Neuronal stem cell (in vitro differentiated cells): Measurements from ENCODE around the gene SART1.

Experiments
- DNase-seq: peaks from one replicate; pipeline ENCODE4 v3.0.0-alpha.2; 2013; ENCODE audit warnings: low spot score
- H2AFZ ChIP-seq: one replicate; pipeline ENCODE4 v1.6.1; 2013; ENCODE audit warnings: mild to moderate bottlenecking, low read length, inconsistent platforms
- H2AK5ac ChIP-seq: 2 replicates; pipeline ENCODE4 v1.6.1; 2013; ENCODE audit warnings: low read depth, mild to moderate bottlenecking, inconsistent platforms, low read length, moderate library complexity, mixed read lengths
- H2BK120ac ChIP-seq: 2 replicates; pipeline ENCODE4 v1.6.1; 2013; ENCODE audit warnings: low read depth, mild to moderate bottlenecking, inconsistent platforms, low read length, moderate library complexity, mixed read lengths
- H2BK12ac ChIP-seq: one replicate; pipeline ENCODE4 v1.6.1; 2013; ENCODE audit warnings: low read length, inconsistent platforms
- H2BK15ac ChIP-seq: 2 replicates; pipeline ENCODE4 v1.6.1; 2013; ENCODE audit warnings: mild to moderate bottlenecking, low read length, inconsistent platforms, mixed read lengths
- H2BK5ac ChIP-seq: one replicate; pipeline ENCODE4 v1.6.1; 2013; ENCODE audit warnings: inconsistent platforms, mild to moderate bottlenecking, low read length, moderate library complexity
- H3K14ac ChIP-seq: one replicate; pipeline ENCODE4 v1.6.1; 2013; ENCODE audit warnings: low read length, inconsistent platforms
- H3K18ac ChIP-seq: 2 replicates; pipeline ENCODE4 v1.6.1; 2013; ENCODE audit warnings: low read length, inconsistent platforms
- H3K23ac ChIP-seq: 2 replicates; pipeline ENCODE4 v1.6.1; 2013; ENCODE audit warnings: low read depth, mild to moderate bottlenecking, mixed read lengths, low read length, inconsistent platforms; ENCODE audit not compliant: poor library complexity
- H3K27ac ChIP-seq: replicated peaks from 3 replicates; pipeline ENCODE4 v1.5.1; 2013; ENCODE audit warnings: low read length, inconsistent platforms
- H3K27me3 ChIP-seq, 3 experiments: 2 replicates each; pipeline ENCODE4 v1.6.1; 2013; ENCODE audit warnings: low read length in 3 of 3, mild to moderate bottlenecking in 2 of 3, inconsistent platforms in 1 of 3, low read depth in 1 of 3, mixed read lengths in 1 of 3, moderate library complexity in 1 of 3; ENCODE audit not compliant: control insufficient read depth in 3 of 3, insufficient read depth in 3 of 3
- H3K36me3 ChIP-seq, 2 donors: replicated peaks in 1 of 2; 2 replicates each; pipeline ENCODE4 v1.6.1; 2013; ENCODE audit warnings: low read length in 2 of 2; ENCODE audit not compliant: control insufficient read depth in 2 of 2, insufficient read depth in 2 of 2
- H3K4ac ChIP-seq: 2 replicates; pipeline ENCODE4 v1.6.1; 2013; ENCODE audit warnings: inconsistent platforms, mild to moderate bottlenecking, low read length, moderate library complexity
- H3K4me1 ChIP-seq, 2 donors: 1 replicate in 1 of 2; 2 replicates in 1 of 2; pipeline ENCODE4 v1.6.1; 2013; ENCODE audit warnings: low read length in 2 of 2, low read depth in 1 of 2; ENCODE audit not compliant: control insufficient read depth in 2 of 2, insufficient read depth in 1 of 2
- H3K4me2 ChIP-seq: one replicate; pipeline ENCODE4 v1.6.1; 2013; ENCODE audit warnings: mild to moderate bottlenecking, low read length, inconsistent platforms; ENCODE audit not compliant: insufficient read depth, poor library complexity, severe bottlenecking
- H3K4me3 ChIP-seq, 2 donors: 2 replicates each; pipeline ENCODE4 v1.5.1; 2013; ENCODE audit warnings: low read length in 2 of 2, mild to moderate bottlenecking in 2 of 2, inconsistent platforms in 1 of 2, moderate library complexity in 1 of 2
- H3K79me1 ChIP-seq: one replicate; pipeline ENCODE4 v1.6.1; 2013; ENCODE audit warnings: low read depth, mild to moderate bottlenecking, inconsistent platforms, low read length, moderate library complexity
- H3K9ac ChIP-seq: one replicate; pipeline ENCODE4 v1.6.1; 2013; ENCODE audit warnings: mild to moderate bottlenecking, low read depth, low read length, inconsistent platforms; ENCODE audit not compliant: poor library complexity
- H3K9me3 ChIP-seq, 2 donors: replicated peaks in 1 of 2; 2 replicates each; pipeline versions ENCODE3 to v1.6.1; 2013; ENCODE audit warnings: low read length in 2 of 2, mild to moderate bottlenecking in 2 of 2, inconsistent platforms in 1 of 2, low read depth in 1 of 2, mixed read lengths in 1 of 2, moderate library complexity in 1 of 2; ENCODE audit not compliant: control insufficient read depth in 2 of 2, insufficient read depth in 1 of 2
- H4K8ac ChIP-seq: one replicate; pipeline ENCODE4 v1.6.1; 2013; ENCODE audit warnings: low read depth, mild to moderate bottlenecking, inconsistent platforms, low read length, moderate library complexity
- H4K91ac ChIP-seq: one replicate; pipeline ENCODE4 v1.6.1; 2013; ENCODE audit warnings: low read length, low read depth, mild to moderate bottlenecking, inconsistent platforms; ENCODE audit not compliant: poor library complexity
- WGBS, 2 donors: extraction: QIAGEN DNeasy Blood & Tissue Kit; methylation state at CpG; one replicate each; pipeline ENCODE4 v1.1.7; 2013; ENCODE audit warnings: missing lambda C conversion rate in 2 of 2, mixed read lengths in 1 of 2; ENCODE audit not compliant: insufficient read length in 2 of 2, insufficient replicate concordance in 1 of 2; ENCODE audit errors: extremely low coverage in 2 of 2; 5-methylcytosine and 5-hydroxymethylcytosine counted together

Gene SART1

DNA sequence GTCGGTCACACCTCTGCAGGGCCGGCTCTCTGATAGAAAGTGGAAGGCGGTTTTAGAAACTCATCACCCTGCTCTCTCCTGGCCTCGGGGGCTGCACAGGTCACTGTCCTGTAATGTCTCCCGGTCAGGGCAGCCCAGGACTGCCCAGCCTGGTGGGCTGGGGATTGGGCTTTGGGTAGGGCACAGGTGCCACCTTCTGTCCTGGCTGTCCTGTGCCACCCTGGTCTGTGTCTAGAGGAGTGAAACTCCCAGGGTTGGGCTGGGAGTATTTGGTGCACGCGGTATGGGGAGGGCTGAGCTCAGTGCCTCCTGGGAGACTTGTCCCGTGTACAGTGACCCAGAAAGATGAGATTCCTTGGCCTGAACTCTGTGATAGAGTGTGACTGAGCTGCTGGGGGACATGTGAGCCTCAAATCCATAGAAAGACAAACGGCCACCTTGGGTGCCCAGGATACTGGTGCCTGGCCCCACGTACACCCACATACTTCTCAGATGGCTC is 17.8 kb downstream of the SART1 start:
- Histone ChIP-seq H3K14ac (no peak overlapping the region), H2BK12ac (no peak overlapping the region), H4K91ac (no peak overlapping the region), H3K23ac (no peak overlapping the region), H2BK15ac (no peak overlapping the region), H3K4me2 (no peak overlapping the region), H3K4me1 (no peaks in the 10 kb centered on the region), H3K27me3 (no peaks in the 10 kb centered on the region), H3K4me3 (no peak overlapping the region), H4K8ac (no peak overlapping the region), H3K4ac (no peak overlapping the region), H3K18ac (no peak overlapping the region), H2AK5ac (no peak overlapping the region), H2BK120ac (no peak overlapping the region), H2BK5ac (no peak overlapping the region), H3K27ac (no peak overlapping the region), H3K36me3 (peaks cover 30 to 53% of the 10 kb centered on the region in 2 donors), H2AFZ (no peak overlapping the region), H3K9me3 (no peaks in the 10 kb centered on the region), H3K9ac (no peak overlapping the region), H3K79me1 (no peaks in the 10 kb centered on the region)
- DNase-seq: no peak
- no CpG with 5 or more reads among the region's 10 CpGs for WGBS, 2 donors

DNA sequence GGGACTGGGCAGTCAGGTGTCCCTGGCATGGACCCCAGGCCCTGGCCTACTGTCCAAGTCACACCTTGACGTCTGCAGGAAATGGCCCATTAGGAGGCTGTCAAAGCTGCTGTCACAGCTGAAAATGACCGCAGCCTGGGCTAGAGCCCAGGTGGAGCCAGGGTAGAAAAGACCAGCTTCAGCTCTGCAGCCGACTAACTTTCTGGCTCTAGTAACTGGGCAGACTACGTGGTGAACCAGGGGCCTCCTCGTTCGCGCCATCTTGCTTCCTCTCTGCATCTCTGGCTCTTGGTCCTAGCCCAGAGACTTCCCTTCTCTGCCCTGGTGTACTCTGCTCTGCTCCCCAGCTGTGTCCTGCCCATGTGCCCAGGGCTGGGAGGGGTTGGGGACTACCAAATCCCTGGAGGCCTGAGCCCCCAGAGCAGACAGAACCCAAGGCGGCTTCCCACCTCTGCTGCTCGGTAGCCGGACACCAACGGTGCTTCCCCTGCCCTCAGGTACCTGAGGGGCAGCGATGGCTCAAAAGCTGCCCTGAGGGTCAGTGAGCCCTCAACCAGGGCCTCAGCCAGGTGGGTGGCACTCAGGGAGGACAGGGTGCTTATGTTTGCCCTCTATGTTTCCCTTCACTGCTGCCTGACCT is 19.7 kb downstream of the SART1 start:
- Histone ChIP-seq H2AFZ (no peak overlapping the region), H3K18ac (no peak overlapping the region), H3K23ac (no peak overlapping the region), H2BK120ac (no peak overlapping the region), H3K27ac (peak overlapping the region; percentile 17), H3K9me3 (no peaks in the 10 kb centered on the region), H2BK12ac (peak overlapping the region; percentile 22), H4K91ac (no peak overlapping the region), H2AK5ac (no peak overlapping the region), H3K4me3 (no peak overlapping the region), H4K8ac (no peak overlapping the region), H3K27me3 (no peaks in the 10 kb centered on the region), H3K9ac (peak overlapping the region; percentile 60), H2BK5ac (no peak overlapping the region), H3K36me3 (peaks cover 23 to 41% of the 10 kb centered on the region in 2 donors), H3K79me1 (no peaks in the 10 kb centered on the region), H3K14ac (no peak overlapping the region), H3K4me2 (no peak overlapping the region), H3K4ac (no peak overlapping the region), H3K4me1 (no peaks in the 10 kb centered on the region), H2BK15ac (no peak overlapping the region)
- DNase-seq: no peak
- WGBS, 2 donors: no CpG with 5 or more reads among the region's 12 CpGs

DNA sequence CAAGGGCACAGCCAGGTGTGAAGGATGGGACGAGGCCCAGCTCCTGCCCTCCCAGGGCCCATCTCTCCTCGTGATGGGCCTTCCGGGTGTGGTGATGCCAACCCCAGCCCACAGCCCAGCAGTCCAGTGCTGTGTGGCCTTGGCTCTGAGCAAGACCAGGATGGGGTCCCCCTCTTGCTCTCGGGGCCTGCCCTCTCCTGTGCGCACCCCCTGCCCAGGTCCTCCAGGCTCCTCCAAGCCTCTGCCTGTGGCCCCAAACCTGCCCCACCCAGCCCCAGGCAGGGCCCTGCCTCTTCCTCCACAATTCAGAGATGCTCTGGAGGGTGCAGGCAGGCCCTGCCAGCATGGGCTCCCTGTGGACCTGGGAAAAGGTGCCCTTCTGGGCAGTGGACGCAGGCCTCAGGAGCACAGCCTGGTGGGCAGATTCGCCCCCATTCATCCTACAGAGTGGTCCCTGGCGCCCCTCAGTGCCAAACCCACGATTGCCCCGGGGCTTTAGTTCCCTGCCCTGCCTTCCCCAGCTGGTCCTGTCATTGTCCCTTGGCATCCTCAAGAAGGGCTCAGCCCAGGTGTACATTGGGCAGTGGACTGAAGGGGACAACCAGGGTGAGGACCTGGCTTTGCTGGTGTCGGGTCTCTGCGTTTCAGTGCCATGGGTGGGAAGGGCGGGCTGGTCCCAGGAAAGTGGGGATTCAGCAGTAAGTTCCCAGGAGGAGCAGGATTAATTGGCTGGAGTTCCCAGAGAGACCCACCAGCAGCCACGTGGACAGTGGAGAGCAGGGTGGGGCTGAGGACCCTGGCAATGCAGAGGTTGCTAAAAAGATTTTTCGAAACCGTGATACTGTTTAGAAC is 20.7 kb downstream of the SART1 start:
- no peak for DNase-seq

More for the DNA sequence above, 20.7 kb downstream of the SART1 start:
- no peaks in the 10 kb centered on the region for H3K9me3 ChIP-seq
- no peak overlapping the region for H2BK5ac ChIP-seq
- H3K4me2 ChIP-seq: no peak overlapping the region
- H3K14ac ChIP-seq: no peak overlapping the region
- no peaks in the 10 kb centered on the region for H3K79me1 ChIP-seq
- H2BK15ac ChIP-seq: no peak overlapping the region
- no peaks in the 10 kb centered on the region for H3K4me1 ChIP-seq
- no peak overlapping the region for H3K18ac ChIP-seq
- no peak overlapping the region for H3K23ac ChIP-seq
- H3K4ac ChIP-seq: peak overlapping the region; percentile 66
- H2BK120ac ChIP-seq: no peak overlapping the region
- H3K27ac ChIP-seq: no peak overlapping the region
- no peak overlapping the region for H2AFZ ChIP-seq
- H3K4me3 ChIP-seq: no peak overlapping the region
- no peak overlapping the region for H2AK5ac ChIP-seq
- H2BK12ac ChIP-seq: no peak overlapping the region
- no peak overlapping the region for H4K91ac ChIP-seq
- no peak overlapping the region for H4K8ac ChIP-seq
- peak overlapping the region; percentile 60 for H3K9ac ChIP-seq
- WGBS, 2 donors: no CpG with 5 or more reads among the region's 16 CpGs
- H3K36me3 ChIP-seq: peaks cover 15 to 31% of the 10 kb centered on the region in 2 donors
- no peaks in the 10 kb centered on the region for H3K27me3 ChIP-seq
